ENCODE data around the gene ANOS1. TPM values are rescaled to one million over a fixed set of nuclear protein-coding genes. Genes with fewer than 3 reads are reported as not detected.

Gene ANOS1
- total and polyA plus RNA-seq, 2 donors (not counting 3 experiments of a cell fraction or from before 2014, with no cell fraction given), result 0.55 to 0.87 TPM

- no peak for TF ChIP-seq GATA2 (IDR thresholded peaks at IDR 0.05; ENCODE audit: insufficient read depth, insufficient read length, low read depth, low read length)
- no peak for TF ChIP-seq FOS (IDR thresholded peaks at IDR 0.05; ENCODE audit: borderline replicate concordance, insufficient read depth, low read length)
- TF ChIP-seq, protein P1, sequence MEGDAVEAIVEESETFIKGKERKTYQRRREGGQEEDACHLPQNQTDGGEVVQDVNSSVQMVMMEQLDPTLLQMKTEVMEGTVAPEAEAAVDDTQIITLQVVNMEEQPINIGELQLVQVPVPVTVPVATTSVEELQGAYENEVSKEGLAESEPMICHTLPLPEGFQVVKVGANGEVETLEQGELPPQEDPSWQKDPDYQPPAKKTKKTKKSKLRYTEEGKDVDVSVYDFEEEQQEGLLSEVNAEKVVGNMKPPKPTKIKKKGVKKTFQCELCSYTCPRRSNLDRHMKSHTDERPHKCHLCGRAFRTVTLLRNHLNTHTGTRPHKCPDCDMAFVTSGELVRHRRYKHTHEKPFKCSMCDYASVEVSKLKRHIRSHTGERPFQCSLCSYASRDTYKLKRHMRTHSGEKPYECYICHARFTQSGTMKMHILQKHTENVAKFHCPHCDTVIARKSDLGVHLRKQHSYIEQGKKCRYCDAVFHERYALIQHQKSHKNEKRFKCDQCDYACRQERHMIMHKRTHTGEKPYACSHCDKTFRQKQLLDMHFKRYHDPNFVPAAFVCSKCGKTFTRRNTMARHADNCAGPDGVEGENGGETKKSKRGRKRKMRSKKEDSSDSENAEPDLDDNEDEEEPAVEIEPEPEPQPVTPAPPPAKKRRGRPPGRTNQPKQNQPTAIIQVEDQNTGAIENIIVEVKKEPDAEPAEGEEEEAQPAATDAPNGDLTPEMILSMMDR (IDR thresholded peaks at IDR 0.05; ENCODE audit: extremely low read depth in 1 of 2, insufficient read depth in 1 of 2, low read depth in 1 of 2, low read length in 2 of 2), result no peak
- TF ChIP-seq JUN (IDR thresholded peaks at IDR 0.05; ENCODE audit: borderline replicate concordance, insufficient read depth, insufficient read length, low read depth), result no peak
- no peak for TF ChIP-seq MAX (IDR thresholded peaks at IDR 0.05; ENCODE audit: insufficient read depth, insufficient read length)
- no peak for TF ChIP-seq POLR2A (IDR thresholded peaks at IDR 0.05; ENCODE audit: low read depth, low read length)
- no peak for TF ChIP-seq POLR2AphosphoS5 (IDR thresholded peaks at IDR 0.05; ENCODE audit: insufficient read depth, low read depth, low read length)
- no peak for TF ChIP-seq EZH2 (IDR thresholded peaks at IDR 0.05; ENCODE audit: borderline replicate concordance, low read depth, low read length, severe bottlenecking)
- no peak for TF ChIP-seq MYC (IDR thresholded peaks at IDR 0.05; ENCODE audit: low read depth, low read length)
- no peaks in the 10 kb centered on the region for H3K27me3 ChIP-seq (ENCODE audit: control insufficient read depth in 2 of 2, insufficient read depth in 2 of 2, low read length in 2 of 2)
- BruUV-seq (replicated peaks), result no TSS peak
- H3K36me3 ChIP-seq (ENCODE audit: control insufficient read depth in 2 of 2, extremely low read depth in 1 of 2, insufficient read depth in 2 of 2, low read length in 2 of 2), result no peaks in the 10 kb centered on the region
- intact Hi-C loops (cut with micrococcal nuclease), result no loop called here
- no peaks in the 10 kb centered on the region for H3K9me3 ChIP-seq (replicated peaks; ENCODE audit: control insufficient read depth, insufficient read depth, low read length)
- H3K27ac ChIP-seq (ENCODE audit: insufficient read depth, low read depth, low read length), result no peak overlapping the region
- DNase-seq (ENCODE audit: low read depth, low spot score) (no peak), FAIRE-seq (no peak)
- H3K4me3 ChIP-seq (replicated peaks in 1 of 3; ENCODE audit: insufficient read depth in 1 of 3, low read depth in 1 of 3, low read length in 3 of 3), result no peak overlapping the region
- no peak overlapping the region for H3K4me2 ChIP-seq (ENCODE audit: insufficient read depth, low read length)
- ChIA-PET POLR2A (no interaction called here), CTCF (no interaction called here)
- no peaks in the 10 kb centered on the region for H3K9me1 ChIP-seq (replicated peaks; ENCODE audit: control insufficient read depth, extremely low read depth, insufficient read depth, low read length)
- H3K79me2 ChIP-seq (ENCODE audit: control insufficient read depth, insufficient read depth, low read length), result no peaks in the 10 kb centered on the region
- no peaks in the 10 kb centered on the region for H3K4me1 ChIP-seq (ENCODE audit: control insufficient read depth, extremely low read depth, insufficient read depth, low read length)
- dilution Hi-C loops (cut with MboI; ENCODE audit: extremely low pct_ligation_motif_present, low sequenced_read_pairs), result no loop called here
- H4K20me1 ChIP-seq (replicated peaks; ENCODE audit: control insufficient read depth, extremely low read depth, insufficient read depth, low read length), result no peaks in the 10 kb centered on the region
- no peak overlapping the region for H3K9ac ChIP-seq (replicated peaks; ENCODE audit: extremely low read depth, insufficient read depth, low read length)
- H2AFZ ChIP-seq (ENCODE audit: low read depth, low read length), result no peak overlapping the region
Measured at GRCh38 chrX:8632924-8633323, 99.0 kb downstream of the ANOS1 start.

Data from endothelial cell of umbilical vein (primary cell).